DND-41 (cell line): ENCODE data around the gene ZNF503.

Source experiments
- ATAC-seq: fragments of 200-7000 bp; cut with Tn5 transposase; 3 replicates; pipeline ENCODE4 v1.9.1; 2021; ENCODE audit warnings: low read depth; ENCODE audit not compliant: insufficient read depth
- DNase-seq: peaks from one replicate; pipeline ENCODE4 v3.0.0-alpha.2; 2020
- H2AFZ ChIP-seq: 2 replicates; pipeline ENCODE4 v1.6.0; 2012; ENCODE audit warnings: low read depth, low read length
- H3K27ac ChIP-seq: 2 replicates; pipeline ENCODE4 v1.5.1; 2012; ENCODE audit warnings: low read length, inconsistent platforms
- H3K27me3 ChIP-seq: fragments of 200-600 bp; sonication (generic); 2 replicates; pipeline ENCODE4 v1.6.0; 2012; ENCODE audit warnings: low read length, mild to moderate bottlenecking, inconsistent platforms; ENCODE audit not compliant: insufficient read depth, poor library complexity
- H3K36me3 ChIP-seq: 2 replicates; pipeline ENCODE4 v1.5.1; 2012; ENCODE audit warnings: low read length, inconsistent platforms; ENCODE audit not compliant: insufficient read depth
- H3K4me1 ChIP-seq: 2 replicates; pipeline ENCODE4 v1.5.1; 2012; ENCODE audit warnings: mild to moderate bottlenecking, low read length; ENCODE audit not compliant: insufficient read depth
- H3K4me2 ChIP-seq: 2 replicates; pipeline ENCODE4 v1.6.0; 2012; ENCODE audit warnings: mild to moderate bottlenecking, moderate library complexity, low read length, inconsistent platforms; ENCODE audit not compliant: insufficient read depth
- H3K4me3 ChIP-seq, 2 experiments: fragments of 200-600 bp in 1 of 2; shearing (Covaris generic) in 1 of 2; 2 replicates each; pipeline ENCODE4 v1.5.1; 2012 to 2016; ENCODE audit warnings: inconsistent platforms in 2 of 2, low read length in 2 of 2, mild to moderate bottlenecking in 2 of 2, low read depth in 1 of 2, moderate library complexity in 1 of 2
- H3K79me2 ChIP-seq: 2 replicates; pipeline ENCODE4 v1.6.0; 2012; ENCODE audit warnings: low read length, inconsistent platforms; ENCODE audit not compliant: insufficient read depth
- H3K9ac ChIP-seq: 2 replicates; pipeline ENCODE4 v1.6.0; 2012; ENCODE audit warnings: low read depth, mild to moderate bottlenecking, inconsistent platforms, low read length, moderate library complexity
- H3K9me3 ChIP-seq: 2 replicates; pipeline ENCODE4 v1.5.1; 2012; ENCODE audit warnings: low read length, moderate library complexity, mild to moderate bottlenecking, inconsistent platforms; ENCODE audit not compliant: insufficient read depth, severe bottlenecking
- H4K20me1 ChIP-seq: 2 replicates; pipeline ENCODE4 v1.6.0; 2012; ENCODE audit warnings: low read length; ENCODE audit not compliant: insufficient read depth
- CTCF ChIP-seq: IDR thresholded peaks from 2 replicates; pipeline ENCODE4 v1.5.1; 2012; ENCODE audit warnings: borderline replicate concordance, low read length, moderate library complexity, mild to moderate bottlenecking; ENCODE audit not compliant: poor library complexity, severe bottlenecking; ENCODE audit errors: extremely low read depth
- EZH2 ChIP-seq: IDR thresholded peaks from 3 replicates; pipeline ENCODE4 v1.6.1; 2012; ENCODE audit warnings: borderline replicate concordance, low read depth, mild to moderate bottlenecking, moderate library complexity, low read length, inconsistent platforms; ENCODE audit not compliant: severe bottlenecking

The ZNF503 gene

GRCh38 chr10:75433216-75433615 is 31.7 kb upstream of the ZNF503 start:
- ATAC-seq (no peak), DNase-seq (no peak)
- H3K9ac ChIP-seq, result no peak overlapping the region
- TF ChIP-seq EZH2 (no peak), CTCF (no peak)
- H3K9me3 ChIP-seq, result no peaks in the 10 kb centered on the region
- H3K4me1 ChIP-seq, result no peaks in the 10 kb centered on the region
- no peak overlapping the region for H3K27ac ChIP-seq
- no peaks in the 10 kb centered on the region for H3K27me3 ChIP-seq
- no peaks in the 10 kb centered on the region for H4K20me1 ChIP-seq
- no peak overlapping the region for H3K4me2 ChIP-seq
- H3K36me3 ChIP-seq, result no peaks in the 10 kb centered on the region
- no peaks in the 10 kb centered on the region for H3K79me2 ChIP-seq
- H2AFZ ChIP-seq, result no peak overlapping the region
- no peak overlapping the region for H3K4me3 ChIP-seq

GRCh38 chr10:75432763-75433162 is 31.2 kb upstream of the ZNF503 start:
- Histone ChIP-seq H3K27me3 (no peaks in the 10 kb centered on the region), H3K79me2 (no peaks in the 10 kb centered on the region), H3K36me3 (no peaks in the 10 kb centered on the region), H2AFZ (no peak overlapping the region), H4K20me1 (no peaks in the 10 kb centered on the region), H3K9me3 (no peaks in the 10 kb centered on the region), H3K4me3 (no peak overlapping the region), H3K4me2 (no peak overlapping the region), H3K4me1 (no peaks in the 10 kb centered on the region), H3K27ac (no peak overlapping the region), H3K9ac (no peak overlapping the region)
- no peak for TF ChIP-seq CTCF
- TF ChIP-seq EZH2, result no peak
- ATAC-seq (no peak), DNase-seq (no peak)

GRCh38 chr10:75432176-75432575 is 30.6 kb upstream of the ZNF503 start:
- Histone ChIP-seq H3K27me3 (peaks cover 2% of the 10 kb centered on the region), H3K27ac (no peak overlapping the region), H4K20me1 (no peaks in the 10 kb centered on the region), H3K4me2 (no peak overlapping the region), H3K4me3 (no peak overlapping the region), H3K9ac (no peak overlapping the region), H2AFZ (no peak overlapping the region), H3K36me3 (no peaks in the 10 kb centered on the region), H3K79me2 (no peaks in the 10 kb centered on the region), H3K4me1 (no peaks in the 10 kb centered on the region), H3K9me3 (no peaks in the 10 kb centered on the region)
- TF ChIP-seq CTCF (no peak), EZH2 (no peak)
- ATAC-seq, result no peak
- DNase-seq, result no peak
